GM18870 (cell line): ENCODE measurements around the gene TSHZ1.

Source experiments
- ATAC-seq: cut with Tn5 transposase; IDR thresholded peaks from one replicate; pipeline ENCODE4 v1.9.1; 2021; ENCODE audit warnings: moderate library complexity; ENCODE audit not compliant: unreplicated experiment

Gene TSHZ1

DNA sequence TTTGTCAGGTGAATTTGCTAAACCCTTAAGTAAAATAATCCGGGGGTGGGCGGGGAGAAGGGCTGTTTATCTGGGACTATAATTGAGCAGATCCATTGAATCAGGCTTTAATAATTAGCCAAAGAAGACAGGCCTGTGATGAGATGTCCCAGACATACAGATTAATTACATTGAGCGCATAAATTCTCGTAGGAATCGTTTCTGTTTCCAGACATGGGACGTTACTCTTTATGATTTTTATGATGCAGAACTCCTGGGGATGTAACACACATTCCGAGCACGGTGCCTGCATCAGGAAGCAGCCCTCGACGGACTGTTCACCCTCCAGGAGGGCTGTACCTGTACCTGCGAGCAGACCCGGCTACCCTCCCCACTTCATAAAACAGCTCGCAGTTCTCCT lies 128.0 kb downstream of the TSHZ1 start:
- ATAC-seq = no peak
